ENCODE measurements around the gene APMAP. TPM values are rescaled to one million over a fixed set of nuclear protein-coding genes. Genes with fewer than 3 reads are reported as not detected.

Gene APMAP
- total RNA-seq, 1 donor from 2014 or later, result 71.7 TPM

- no peak for DNase-seq (ENCODE audit: low spot score)
- Histone ChIP-seq H3K27me3 (no peaks in the 10 kb centered on the region), H3K27ac (no peak overlapping the region), H3K79me2 (ENCODE audit: low read depth) (no peaks in the 10 kb centered on the region), H3K4me1 (no peaks in the 10 kb centered on the region), H3K4me2 (no peak overlapping the region), H2AFZ (replicated peaks) (no peak overlapping the region), H3K9ac (no peak overlapping the region), H3F3A (ENCODE audit: low read depth) (no peaks in the 10 kb centered on the region), H3K4me3 (no peak overlapping the region), H3K36me3 (no peaks in the 10 kb centered on the region), H3K9me3 (ENCODE audit: low read depth) (no peaks in the 10 kb centered on the region), H4K20me1 (ENCODE audit: low read depth) (no peaks in the 10 kb centered on the region)
- TF ChIP-seq EZH2phosphoT487 (IDR thresholded peaks at IDR 0.05), result no peak
- TF ChIP-seq EZH2 (IDR thresholded peaks at IDR 0.05), result no peak
- Mint-ChIP-seq H3K4me1 (peaks cover 16% of the 10 kb centered on the region), H3K27ac (no peak overlapping the region), H3K36me3 (no peaks in the 10 kb centered on the region), H3K9me3 (no peaks in the 10 kb centered on the region), H3K4me3 (no peak overlapping the region), H3K27me3 (ENCODE audit: insufficient read depth, low read depth) (peaks cover 2% of the 10 kb centered on the region)
Measured at GRCh38 chr20:25039697-25040437, 47.3 kb upstream of the APMAP start.

- no peaks in the 10 kb centered on the region for H3K36me3 ChIP-seq
- no peak overlapping the region for H3K4me2 ChIP-seq
- peaks cover 21% of the 10 kb centered on the region for H3K4me1 Mint-ChIP-seq
- H2AFZ ChIP-seq (replicated peaks), result no peak overlapping the region
- no peaks in the 10 kb centered on the region for H3K4me1 ChIP-seq
- H3K36me3 Mint-ChIP-seq, result no peaks in the 10 kb centered on the region
- no peaks in the 10 kb centered on the region for H3K9me3 ChIP-seq (ENCODE audit: low read depth)
- H4K20me1 ChIP-seq (ENCODE audit: low read depth), result no peaks in the 10 kb centered on the region
- no peak for DNase-seq (ENCODE audit: low spot score)
- no peak for TF ChIP-seq EZH2 (IDR thresholded peaks at IDR 0.05)
- no peak for TF ChIP-seq CTCF (IDR thresholded peaks at IDR 0.05)
- no peak for TF ChIP-seq EZH2phosphoT487 (IDR thresholded peaks at IDR 0.05)
- no peak overlapping the region for H3K4me3 Mint-ChIP-seq
- no peaks in the 10 kb centered on the region for H3K79me2 ChIP-seq (ENCODE audit: low read depth)
- peaks cover 2% of the 10 kb centered on the region for H3K27me3 Mint-ChIP-seq (ENCODE audit: insufficient read depth, low read depth)
- H3K27me3 ChIP-seq, result no peaks in the 10 kb centered on the region
- H3K9me3 Mint-ChIP-seq, result peaks cover 2% of the 10 kb centered on the region
- H3F3A ChIP-seq (ENCODE audit: low read depth), result no peaks in the 10 kb centered on the region
- no peak overlapping the region for H3K9ac ChIP-seq
- H3K27ac Mint-ChIP-seq, result no peak overlapping the region
- no peak overlapping the region for H3K4me3 ChIP-seq
- H3K27ac ChIP-seq, result no peak overlapping the region
Measured at GRCh38 chr20:25038591-25039015, 46.1 kb upstream of the APMAP start.

DNA sequence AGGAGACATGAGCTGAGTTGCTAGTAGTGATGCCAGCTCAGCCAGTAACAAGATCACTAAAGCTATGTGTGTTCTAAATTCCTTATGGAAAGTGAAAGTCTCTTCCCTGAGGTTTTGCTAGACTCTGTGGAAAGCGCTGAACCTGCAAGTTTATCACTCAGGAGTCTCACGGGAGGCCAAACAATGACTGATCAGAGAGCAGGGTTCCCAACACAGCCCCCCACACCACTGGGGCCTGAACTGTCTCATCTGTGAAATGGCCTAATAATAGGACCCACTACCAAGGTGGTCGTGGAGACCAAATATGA is 45.5 kb upstream of the APMAP start:
- Histone ChIP-seq H3K4me3 (no peak overlapping the region), H3K79me2 (ENCODE audit: low read depth) (no peaks in the 10 kb centered on the region), H3K9me3 (ENCODE audit: low read depth) (no peaks in the 10 kb centered on the region), H3K4me1 (peaks cover under 1% of the 10 kb centered on the region), H3K27ac (no peak overlapping the region), H2AFZ (replicated peaks) (no peak overlapping the region), H3K4me2 (no peak overlapping the region), H3K9ac (no peak overlapping the region), H3F3A (ENCODE audit: low read depth) (no peaks in the 10 kb centered on the region), H4K20me1 (ENCODE audit: low read depth) (no peaks in the 10 kb centered on the region), H3K27me3 (no peaks in the 10 kb centered on the region), H3K36me3 (no peaks in the 10 kb centered on the region)
- no peak overlapping the region for H3K4me3 Mint-ChIP-seq
- no peaks in the 10 kb centered on the region for H3K36me3 Mint-ChIP-seq
- peaks cover 2% of the 10 kb centered on the region for H3K9me3 Mint-ChIP-seq
- no peak for DNase-seq (ENCODE audit: low spot score)
- no peak for TF ChIP-seq EZH2 (IDR thresholded peaks at IDR 0.05)
- TF ChIP-seq EZH2phosphoT487 (IDR thresholded peaks at IDR 0.05), result no peak
- TF ChIP-seq CTCF (IDR thresholded peaks at IDR 0.05), result no peak
- no peak overlapping the region for H3K27ac Mint-ChIP-seq
- H3K4me1 Mint-ChIP-seq, result peaks cover 27% of the 10 kb centered on the region
- H3K27me3 Mint-ChIP-seq (ENCODE audit: insufficient read depth, low read depth), result peaks cover 2% of the 10 kb centered on the region

All from neural progenitor cell (in vitro differentiated cells).